Spinal cord (tissue), 10 donors: ENCODE results near the gene OSBPL2. TPM values are rescaled to one million over a fixed set of nuclear protein-coding genes. Genes with fewer than 3 reads are reported as not detected.

Experiments
- DNase-seq, 6 donors: peaks; one replicate each; pipeline versions ENCODE4 v3.0.0 to v3.0.0-alpha.2; 2013 to 2015; ENCODE audit warnings: low spot score in 6 of 6, low read depth in 4 of 6
- H3K27ac ChIP-seq: one replicate; pipeline ENCODE4 v1.5.1; 2013; ENCODE audit warnings: low read depth, low read length, control low read depth
- H3K27me3 ChIP-seq: one replicate; pipeline ENCODE4 v1.6.1; 2013; ENCODE audit warnings: low read length; ENCODE audit not compliant: control insufficient read depth, insufficient read depth
- H3K36me3 ChIP-seq: one replicate; pipeline ENCODE4 v1.6.1; 2013; ENCODE audit warnings: low read length; ENCODE audit not compliant: control insufficient read depth, insufficient read depth
- H3K4me1 ChIP-seq: one replicate; pipeline ENCODE4 v1.6.1; 2013; ENCODE audit warnings: low read length; ENCODE audit not compliant: control insufficient read depth, insufficient read depth
- H3K4me3 ChIP-seq: one replicate; pipeline ENCODE4 v1.5.1; 2013; ENCODE audit warnings: low read depth, low read length, control low read depth
- H3K9me3 ChIP-seq: one replicate; pipeline ENCODE4 v1.6.1; 2013; ENCODE audit warnings: low read length; ENCODE audit not compliant: control insufficient read depth, insufficient read depth
- WGBS: methylation state at CpG from one replicate; pipeline ENCODE4 v1.1.5; 2013; ENCODE audit warnings: missing lambda C conversion rate; ENCODE audit not compliant: insufficient coverage; 5-methylcytosine and 5-hydroxymethylcytosine counted together
- polyA plus RNA-seq, 2 donors: library from polyadenylated mRNA; unstranded; fragments of 120-200 nt; gene quantifications; one replicate each; pipeline ENCODE4 v1.2.1, GENCODE V29; 2013; ENCODE audit not compliant: insufficient read length in 2 of 2
- total RNA-seq, 2 donors: library from RNA; depleted of rRNA in 1 of 2; stranded (reverse); fragments of 120-200 nt in 1 of 2; fragments of >200 nt in 1 of 2; gene quantifications; one replicate each; pipeline versions ENCODE4 v1.2.3 to v1.2.4, GENCODE V29; 2013 to 2014
- donor health status: healthy.

OSBPL2 gene
- total and polyA plus RNA-seq, 4 donors: 37.0 to 52.5 (median 44.0) TPM

- H3K9me3 ChIP-seq: no peaks in the 10 kb centered on the region
- H3K27ac ChIP-seq: no peak overlapping the region
- H3K36me3 ChIP-seq: peaks cover 73% of the 10 kb centered on the region
- WGBS: no CpG with 5 or more reads among the region's 1 CpG
- no peaks in the 10 kb centered on the region for H3K4me1 ChIP-seq
- H3K4me3 ChIP-seq: no peak overlapping the region
- H3K27me3 ChIP-seq: no peaks in the 10 kb centered on the region
- no peak for DNase-seq
Measured at GRCh38 chr20:62265365-62265764, 27.0 kb downstream of the OSBPL2 start.

- Histone ChIP-seq H3K36me3 (peaks cover 71% of the 10 kb centered on the region), H3K9me3 (no peaks in the 10 kb centered on the region), H3K4me3 (no peak overlapping the region), H3K27me3 (no peaks in the 10 kb centered on the region), H3K4me1 (no peaks in the 10 kb centered on the region), H3K27ac (no peak overlapping the region)
- no peak for DNase-seq
- 97% methylated on average over 7 of the region's 10 CpGs for WGBS
Measured at GRCh38 chr20:62266340-62266739, 28.0 kb downstream of the OSBPL2 start.

DNA sequence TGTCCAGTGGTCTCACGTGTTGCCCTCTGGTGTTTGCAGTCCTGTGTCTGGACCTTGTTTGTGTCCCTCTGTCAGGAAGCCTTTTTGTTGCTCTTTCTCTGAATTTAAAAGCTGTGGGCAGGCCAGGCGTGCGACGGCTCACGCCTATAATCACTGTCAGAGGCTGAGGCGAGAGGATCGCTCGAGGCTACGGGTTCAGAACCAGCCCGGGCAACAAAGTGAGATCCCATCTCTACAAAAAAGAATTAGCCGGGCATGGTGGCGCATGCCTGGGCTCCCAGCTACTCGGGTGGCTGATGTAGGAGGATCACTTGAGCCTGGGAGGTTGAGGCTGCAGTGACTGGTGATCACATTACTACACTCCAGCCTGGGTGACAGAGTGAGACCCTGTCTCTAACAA, 28.5 kb downstream of the OSBPL2 start:
- 90% methylated on average over 9 of the region's 13 CpGs for WGBS
- no peak for DNase-seq
- Histone ChIP-seq H3K36me3 (peaks cover 71% of the 10 kb centered on the region), H3K4me1 (no peaks in the 10 kb centered on the region), H3K9me3 (no peaks in the 10 kb centered on the region), H3K4me3 (no peak overlapping the region), H3K27me3 (no peaks in the 10 kb centered on the region), H3K27ac (no peak overlapping the region)

GRCh38 chr20:62267543-62267942, 29.2 kb downstream of the OSBPL2 start:
- H3K27ac ChIP-seq: no peak overlapping the region
- WGBS: 86% methylated on average over 5 of the region's 10 CpGs

GRCh38 chr20:62268228-62268900, 30.0 kb downstream of the OSBPL2 start:
- no peak for DNase-seq
- H3K36me3 ChIP-seq: peaks cover 71% of the 10 kb centered on the region
- H3K27ac ChIP-seq: no peak overlapping the region
- no peaks in the 10 kb centered on the region for H3K9me3 ChIP-seq
- no peaks in the 10 kb centered on the region for H3K27me3 ChIP-seq
- WGBS: 94% methylated on average over 6 of the region's 7 CpGs
- no peak overlapping the region for H3K4me3 ChIP-seq
- no peaks in the 10 kb centered on the region for H3K4me1 ChIP-seq

More at GRCh38 chr20:62267543-62267942, 29.2 kb downstream of the OSBPL2 start:
- Histone ChIP-seq H3K4me1 (no peaks in the 10 kb centered on the region), H3K4me3 (no peak overlapping the region), H3K36me3 (peaks cover 71% of the 10 kb centered on the region), H3K9me3 (no peaks in the 10 kb centered on the region), H3K27me3 (no peaks in the 10 kb centered on the region)
- no peak for DNase-seq

DNA sequence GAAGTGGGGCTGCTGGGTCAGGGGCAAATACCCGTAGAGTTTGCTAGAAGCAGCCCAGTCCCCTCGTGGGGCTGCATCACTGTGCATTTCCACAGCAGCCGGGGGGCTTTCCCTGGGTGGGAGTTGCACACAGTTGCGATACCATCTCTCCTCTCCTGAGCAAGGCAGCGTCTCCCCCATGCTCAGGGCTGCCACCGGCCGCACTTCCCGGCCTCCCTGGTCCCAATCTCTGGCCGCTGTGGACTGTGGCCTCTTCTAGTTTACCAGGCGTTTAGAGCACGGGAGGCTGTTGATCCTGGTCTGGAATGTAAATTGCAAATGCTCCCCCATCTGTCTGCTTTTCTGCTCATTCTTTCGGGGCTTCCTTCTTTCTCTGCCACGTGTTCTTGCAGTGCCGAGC, 31.1 kb downstream of the OSBPL2 start:
- Histone ChIP-seq H3K4me1 (no peaks in the 10 kb centered on the region), H3K27me3 (no peaks in the 10 kb centered on the region), H3K36me3 (peaks cover 62% of the 10 kb centered on the region), H3K9me3 (no peaks in the 10 kb centered on the region), H3K27ac (no peak overlapping the region), H3K4me3 (no peak overlapping the region)
- no peak for DNase-seq
- WGBS: 82% methylated on average over 11 of the region's 14 CpGs

- Histone ChIP-seq H3K27me3 (no peaks in the 10 kb centered on the region), H3K36me3 (peaks cover 61% of the 10 kb centered on the region), H3K27ac (no peak overlapping the region), H3K4me3 (no peak overlapping the region), H3K4me1 (no peaks in the 10 kb centered on the region), H3K9me3 (no peaks in the 10 kb centered on the region)
- no peak for DNase-seq
- 91% methylated on average over 17 of the region's 17 CpGs for WGBS
Measured at GRCh38 chr20:62269871-62270270, 31.6 kb downstream of the OSBPL2 start.

- Histone ChIP-seq H3K4me1 (no peaks in the 10 kb centered on the region), H3K9me3 (no peaks in the 10 kb centered on the region), H3K27me3 (no peaks in the 10 kb centered on the region), H3K4me3 (no peak overlapping the region), H3K27ac (no peak overlapping the region), H3K36me3 (peaks cover 56% of the 10 kb centered on the region)
- no peak for DNase-seq
- 86% methylated on average over 10 of the region's 10 CpGs for WGBS
Measured at GRCh38 chr20:62272200-62272599, 33.9 kb downstream of the OSBPL2 start.

DNA sequence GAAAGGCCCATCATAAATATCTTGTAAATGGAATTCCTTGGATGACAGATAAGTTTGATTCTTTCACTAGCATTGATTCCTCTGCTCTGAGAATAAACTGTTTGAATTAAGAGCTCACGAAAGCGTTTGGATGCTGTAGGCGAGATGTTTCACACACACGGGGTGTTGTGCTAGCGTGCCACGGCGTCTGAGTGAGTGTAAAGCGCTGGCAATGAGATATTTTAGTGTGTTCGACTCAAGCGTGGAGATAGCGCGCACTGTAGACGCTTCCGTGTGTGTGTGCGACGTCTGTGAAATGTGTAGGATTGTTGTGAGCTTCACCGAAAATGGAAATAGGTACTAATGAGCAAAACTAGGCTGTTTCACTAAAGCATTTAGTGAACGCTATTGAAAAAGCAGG, 35.1 kb downstream of the OSBPL2 start:
- no peaks in the 10 kb centered on the region for H3K27me3 ChIP-seq
- H3K4me1 ChIP-seq: no peaks in the 10 kb centered on the region
- H3K27ac ChIP-seq: no peak overlapping the region
- no peak overlapping the region for H3K4me3 ChIP-seq
- WGBS: 93% methylated on average over 18 of the region's 18 CpGs
- DNase-seq: peak in 1 of 6 donors; percentile 47
- H3K36me3 ChIP-seq: peaks cover 57% of the 10 kb centered on the region
- no peaks in the 10 kb centered on the region for H3K9me3 ChIP-seq

- Histone ChIP-seq H3K27ac (no peak overlapping the region), H3K9me3 (no peaks in the 10 kb centered on the region), H3K36me3 (peaks cover 58% of the 10 kb centered on the region), H3K4me1 (no peaks in the 10 kb centered on the region), H3K27me3 (no peaks in the 10 kb centered on the region), H3K4me3 (no peak overlapping the region)
- peak in 1 of 6 donors; percentile 39 for DNase-seq
- 78% methylated on average over 13 of the region's 13 CpGs for WGBS
Measured at GRCh38 chr20:62274332-62274950, 36.1 kb downstream of the OSBPL2 start.
